H1 (cell line): ENCODE data around the gene ACAP3. TPM values are rescaled to one million over a fixed set of nuclear protein-coding genes. Genes with fewer than 3 reads are reported as not detected.

ENCODE experiments used
- CTCF ChIA-PET: fragments of 300-600 bp; sonication (Branson Sonifier 250); formaldehyde crosslinking; loops from one replicate; lab custom pipeline; 2021; ENCODE audit not compliant: partially characterized antibody; lab: Charles Lee
- POLR2A ChIA-PET: fragments of 300-600 bp; sonication (Branson Sonifier 250); formaldehyde crosslinking; loops from one replicate; lab custom pipeline; 2021; ENCODE audit warnings: inconsistent platforms; ENCODE audit not compliant: partially characterized antibody; lab: Charles Lee
- DNase-seq, 2 experiments: peaks; one replicate each; pipeline versions ENCODE4 v3.0.0 to v3.0.0-alpha.2; 2010 to 2022; ENCODE audit warnings: low spot score in 2 of 2, low read depth in 1 of 2, mixed read lengths in 1 of 2
- FAIRE-seq: peaks from 2 replicates; lab custom pipeline; 2011; peaks lifted over from hg19 to GRCh38; lab: Jason Lieb, UNC
- H2AFZ ChIP-seq: 2 replicates; pipeline ENCODE4 v1.8.1; 2012; ENCODE audit warnings: low read length, inconsistent platforms
- H2AK5ac ChIP-seq: 2 replicates; pipeline ENCODE4 v1.6.1; 2013; ENCODE audit warnings: low read depth, low read length
- H2BK120ac ChIP-seq: replicated peaks from 2 replicates; pipeline ENCODE3; 2013; ENCODE audit warnings: low read depth, low read length, inconsistent platforms
- H2BK12ac ChIP-seq: 2 replicates; pipeline ENCODE4 v1.6.1; 2013; ENCODE audit warnings: low read depth, low read length
- H2BK15ac ChIP-seq: 2 replicates; pipeline ENCODE4 v1.6.1; 2013; ENCODE audit warnings: low read length
- H2BK20ac ChIP-seq: 2 replicates; pipeline ENCODE4 v1.6.1; 2013; ENCODE audit warnings: low read length
- H2BK5ac ChIP-seq: 2 replicates; pipeline ENCODE4 v1.6.1; 2013; ENCODE audit warnings: low read depth, low read length
- H3K14ac ChIP-seq: 2 replicates; pipeline ENCODE4 v1.6.1; 2013; ENCODE audit warnings: inconsistent platforms; ENCODE audit not compliant: insufficient read length
- H3K18ac ChIP-seq: 2 replicates; pipeline ENCODE4 v1.6.1; 2013; ENCODE audit warnings: low read length; ENCODE audit errors: extremely low read depth
- H3K23ac ChIP-seq: 2 replicates; pipeline ENCODE4 v1.6.1; 2013; ENCODE audit warnings: inconsistent platforms; ENCODE audit not compliant: insufficient read length
- H3K23me2 ChIP-seq: 2 replicates; pipeline ENCODE4 v1.6.1; 2013; ENCODE audit warnings: low read depth, low read length
- H3K27ac ChIP-seq: 2 replicates; pipeline ENCODE4 v1.6.1; 2011; ENCODE audit warnings: low read depth, low read length, inconsistent platforms
- H3K27me3 ChIP-seq, 4 experiments: replicated peaks in 1 of 4; 1 replicate in 1 of 4; 2 replicates in 3 of 4; pipeline versions ENCODE4 v1.6.1 to v1.8.1; 2011 to 2013; ENCODE audit warnings: low read length in 3 of 4, mild to moderate bottlenecking in 3 of 4, inconsistent platforms in 2 of 4, mixed read lengths in 2 of 4, moderate library complexity in 1 of 4; ENCODE audit not compliant: control insufficient read depth in 3 of 4, insufficient read depth in 3 of 4; ENCODE audit errors: extremely low read depth in 1 of 4
- H3K36me3 ChIP-seq, 4 experiments: 2 replicates each; pipeline versions ENCODE4 v1.6.1 to v1.8.1; 2011 to 2013; ENCODE audit warnings: mild to moderate bottlenecking in 4 of 4, low read length in 3 of 4, moderate library complexity in 2 of 4, control low read depth in 1 of 4, inconsistent platforms in 1 of 4; ENCODE audit not compliant: insufficient read depth in 4 of 4, control insufficient read depth in 2 of 4
- H3K4ac ChIP-seq: replicated peaks from 2 replicates; pipeline ENCODE3; 2013; ENCODE audit warnings: low read length, low read depth, mixed read lengths, inconsistent platforms; ENCODE audit not compliant: insufficient read length
- H3K4me1 ChIP-seq, 4 experiments: replicated peaks in 1 of 4; 1 replicate in 1 of 4; 2 replicates in 3 of 4; pipeline versions ENCODE4 v1.6.1 to v1.8.1; 2011 to 2013; ENCODE audit warnings: low read length in 3 of 4, inconsistent platforms in 2 of 4, mixed read lengths in 1 of 4; ENCODE audit not compliant: insufficient read depth in 4 of 4, control insufficient read depth in 3 of 4
- H3K4me2 ChIP-seq, 2 experiments: 2 replicates each; pipeline versions ENCODE4 v1.6.1 to v1.8.1; 2011 to 2013; ENCODE audit warnings: low read depth in 2 of 2, low read length in 2 of 2, control low read depth in 1 of 2, inconsistent platforms in 1 of 2, mild to moderate bottlenecking in 1 of 2; ENCODE audit not compliant: insufficient read depth in 1 of 2
- H3K4me3 ChIP-seq, 4 experiments: fragments of 200-600, 300-600 bp in 1 of 4; sonication (generic), shearing (Covaris generic), sonication (Bioruptor Twin) in 1 of 4; 2 replicates each; pipeline versions ENCODE4 v1.5.1 to v1.8.1; 2011 to 2016; ENCODE audit warnings: low read length in 4 of 4, low read depth in 3 of 4, control low read depth in 2 of 4, inconsistent platforms in 2 of 4, mild to moderate bottlenecking in 2 of 4, mixed read lengths in 1 of 4, moderate library complexity in 1 of 4; ENCODE audit not compliant: insufficient read depth in 2 of 4; ENCODE audit errors: extremely low read depth in 1 of 4
- H3K56ac ChIP-seq: replicated peaks from 2 replicates; pipeline ENCODE3; 2013; ENCODE audit warnings: low read depth, mild to moderate bottlenecking, mixed read lengths, low read length, inconsistent platforms; ENCODE audit not compliant: insufficient read length
- H3K79me1 ChIP-seq: 2 replicates; pipeline ENCODE4 v1.6.1; 2013; ENCODE audit warnings: low read depth, low read length, control low read depth
- H3K79me2 ChIP-seq, 2 experiments: 2 replicates each; pipeline versions ENCODE4 v1.6.1 to v1.8.1; 2012 to 2013; ENCODE audit warnings: low read length in 2 of 2, mild to moderate bottlenecking in 2 of 2, inconsistent platforms in 1 of 2; ENCODE audit not compliant: insufficient read depth in 2 of 2, control insufficient read depth in 1 of 2
- H3K9ac ChIP-seq, 4 experiments: replicated peaks in 1 of 4; 1 replicate in 1 of 4; 2 replicates in 3 of 4; pipeline versions ENCODE4 v1.6.1 to v1.8.1; 2011 to 2013; ENCODE audit warnings: low read depth in 3 of 4, low read length in 3 of 4, control low read depth in 2 of 4, mild to moderate bottlenecking in 2 of 4, moderate library complexity in 2 of 4, inconsistent platforms in 1 of 4; ENCODE audit errors: extremely low read depth in 1 of 4
- H3K9me3 ChIP-seq, 2 experiments: 2 replicates each; pipeline versions ENCODE4 v1.6.1 to v1.8.1; 2012 to 2013; ENCODE audit warnings: mild to moderate bottlenecking in 2 of 2, moderate library complexity in 2 of 2, control low read depth in 1 of 2, inconsistent platforms in 1 of 2, low read depth in 1 of 2, low read length in 1 of 2, mixed read lengths in 1 of 2; ENCODE audit not compliant: insufficient read depth in 2 of 2
- H4K20me1 ChIP-seq, 2 experiments: replicated peaks in 1 of 2; 2 replicates each; pipeline versions ENCODE3 to v1.8.1; 2011 to 2013; ENCODE audit warnings: inconsistent platforms in 2 of 2, low read length in 2 of 2, mild to moderate bottlenecking in 1 of 2; ENCODE audit not compliant: insufficient read depth in 2 of 2, control insufficient read depth in 1 of 2
- H4K5ac ChIP-seq: 2 replicates; pipeline ENCODE4 v1.6.1; 2013; ENCODE audit warnings: low read length, low read depth, mixed read lengths, inconsistent platforms; ENCODE audit not compliant: insufficient read length
- H4K8ac ChIP-seq: 2 replicates; pipeline ENCODE4 v1.8.0; 2013; ENCODE audit warnings: mild to moderate bottlenecking, moderate library complexity, low read length, inconsistent platforms; ENCODE audit not compliant: insufficient read depth; ENCODE audit errors: extremely low read depth
- H4K91ac ChIP-seq: replicated peaks from 2 replicates; pipeline ENCODE3; 2013; ENCODE audit warnings: low read length, mixed read lengths, inconsistent platforms; ENCODE audit not compliant: insufficient read length
- ATF2 ChIP-seq: IDR thresholded peaks from 2 replicates; pipeline ENCODE4 v1.6.1; 2012; ENCODE audit warnings: low read length, inconsistent platforms
- JUN ChIP-seq: IDR thresholded peaks from 2 replicates; pipeline ENCODE4 v1.6.1; 2011; ENCODE audit warnings: low read depth, mild to moderate bottlenecking, improper control_type of control experiment, low read length
- WGBS, 2 experiments: shearing (Covaris generic) in 1 of 2; methylation state at CpG; one replicate each; pipeline versions ENCODE4 v1.1.6 to v1.1.7; 2013 to 2015; ENCODE audit warnings: low lambda C conversion rate in 2 of 2, mixed read lengths in 2 of 2, inconsistent platforms in 1 of 2, low coverage in 1 of 2, missing lambda C conversion rate in 1 of 2; ENCODE audit not compliant: insufficient replicate concordance in 2 of 2, insufficient coverage in 1 of 2, insufficient read length in 1 of 2; ENCODE audit errors: extremely low coverage in 1 of 2, missing lambda C conversion rate in 1 of 2; 5-methylcytosine and 5-hydroxymethylcytosine counted together
- polyA plus RNA-seq, 7 experiments: library from polyadenylated mRNA; depleted of rRNA in 3 of 7; stranded (reverse) in 5 of 7; unstranded in 2 of 7; fragments of >200 nt in 5 of 7; fragments of 200-250 nt in 2 of 7; gene quantifications; 1 replicate in 5 of 7; 2 replicates in 1 of 7; 4 replicates in 1 of 7; pipeline versions ENCODE4 v1.2.1 to v1.2.3, GENCODE V29; 2011 to 2013; ENCODE audit warnings: missing spikeins in 2 of 7, mixed read lengths in 2 of 7
- total RNA-seq: library from RNA; stranded (reverse); fragmentation: NEBNext Ultra II Directional; extraction: Animal tissue kit (Norgen Biotek cat#: 25700); gene quantifications from 2 replicates; pipeline ENCODE4 v1.2.1, GENCODE V29; 2021

Gene ACAP3
- total and polyA plus RNA-seq, 2 of the 8 experiments (the other 6 are each of a cell fraction or from before 2014, with no cell fraction given) = 14.8 to 28.3 TPM

GRCh38 chr1:1310109-1310385 lies 2.3 kb upstream of the ACAP3 start:
- no peak overlapping the region for H2BK15ac ChIP-seq
- peaks cover 4% of the 10 kb centered on the region for H3K79me1 ChIP-seq
- no peak overlapping the region for H3K56ac ChIP-seq
- DNase-seq (no peak), FAIRE-seq (no peak)
- peaks cover 17 to 42% (median 36%) of the 10 kb centered on the region in 4 experiments for H3K36me3 ChIP-seq
- peaks cover 0 to 4% (median 1%) of the 10 kb centered on the region in 4 experiments; a peak in 1 of 7 replicates for H3K27me3 ChIP-seq
- no peak overlapping the region for H4K5ac ChIP-seq
- peak overlapping the region in 1 of 4 experiments; percentile 98; a peak in 2 of 8 replicates for H3K4me3 ChIP-seq
- WGBS, 2 experiments = 89% methylated on average over 3 of the region's 3 CpGs; no CpG with 5 or more reads in 1 of the 2 experiments
- no peak overlapping the region for H2BK20ac ChIP-seq
- CTCF ChIA-PET = interaction anchor here (0.8 to 1.6 kb wide), 8 partner anchors 9 to 95 kb away, joined by 3 to 8 read pairs (median 3); no protein-coding TSS in a partner anchor
- H3K4ac ChIP-seq = no peak overlapping the region
- H2AFZ ChIP-seq = no peak overlapping the region
- H3K23me2 ChIP-seq = peaks cover 21% of the 10 kb centered on the region; the same call in 1 of the 2 replicates
- no peak overlapping the region for H2BK120ac ChIP-seq
- peaks cover 0 to 6% of the 10 kb centered on the region in 2 experiments; a peak in 1 of 4 replicates for H3K79me2 ChIP-seq
- H4K8ac ChIP-seq = peak overlapping the region; percentile 57; the same call in 1 of the 2 replicates
- H3K23ac ChIP-seq = no peak overlapping the region
- no peak overlapping the region for H3K27ac ChIP-seq
- no peak overlapping the region for H2AK5ac ChIP-seq
- H3K9ac ChIP-seq = no peak overlapping the region; a peak in 1 of 7 replicates
- no peak overlapping the region for H2BK5ac ChIP-seq
- H2BK12ac ChIP-seq = no peak overlapping the region
- no peak for TF ChIP-seq JUN
- peak; percentile 58; the same call in 1 of the 2 replicates for TF ChIP-seq ATF2
- POLR2A ChIA-PET = interaction anchor here (0.8 to 10.1 kb wide), 15 partner anchors 8 to 255 kb away, joined by 3 to 134 read pairs (median 4); partner anchors contain the start of genes CCNL2 and TAS1R3
- peaks cover 5 to 29% of the 10 kb centered on the region in 2 experiments for H4K20me1 ChIP-seq
- H3K14ac ChIP-seq = no peak overlapping the region
- no peaks in the 10 kb centered on the region for H3K9me3 ChIP-seq
- H3K18ac ChIP-seq = no peak overlapping the region
- H3K4me1 ChIP-seq = peaks cover 0 to 36% (median 23%) of the 10 kb centered on the region in 4 experiments; a peak in 6 of 7 replicates
- peak overlapping the region; percentile 66 to 78; a peak in 3 of 4 replicates for H3K4me2 ChIP-seq
- no peak overlapping the region for H4K91ac ChIP-seq
